GM12872 (cell line): Measurements from ENCODE around the gene GBE1.

Experiments used
- CTCF ChIP-seq: IDR thresholded peaks from 3 replicates; pipeline ENCODE4 v1.5.1; 2011; ENCODE audit warnings: low read depth, mild to moderate bottlenecking, low read length, moderate library complexity; ENCODE audit not compliant: insufficient read depth

The GBE1 gene

GRCh38 chr3:81695302-81695701 lies 66.1 kb downstream of the GBE1 start:
- TF ChIP-seq CTCF: no peak

- no peak for TF ChIP-seq CTCF
Measured at GRCh38 chr3:81694662-81695061, 66.8 kb downstream of the GBE1 start.

GRCh38 chr3:81692766-81693165 lies 68.7 kb downstream of the GBE1 start:
- no peak for TF ChIP-seq CTCF

GRCh38 chr3:81689617-81690016 lies 71.8 kb downstream of the GBE1 start:
- TF ChIP-seq CTCF: no peak

- TF ChIP-seq CTCF: no peak
Measured at GRCh38 chr3:81684751-81685395, 76.6 kb downstream of the GBE1 start.

GRCh38 chr3:81676706-81677456 lies 84.6 kb downstream of the GBE1 start:
- TF ChIP-seq CTCF: no peak

- TF ChIP-seq CTCF: no peak
Measured at GRCh38 chr3:81674690-81675089, 86.8 kb downstream of the GBE1 start.
